Stomach smooth muscle (tissue), 2 donors: Measurements from ENCODE around the gene AHNAK.

Source experiments
- H3K27ac ChIP-seq: one replicate; pipeline ENCODE4 v1.7.0; 2013; ENCODE audit warnings: mild to moderate bottlenecking, low read length, inconsistent platforms
- H3K27me3 ChIP-seq, 2 donors: one replicate each; pipeline ENCODE4 v1.7.0; 2013; ENCODE audit warnings: low read length in 2 of 2; ENCODE audit not compliant: insufficient read depth in 2 of 2, control insufficient read depth in 1 of 2
- H3K36me3 ChIP-seq, 2 donors: one replicate each; pipeline ENCODE4 v1.7.0; 2013; ENCODE audit warnings: low read length in 2 of 2; ENCODE audit not compliant: control insufficient read depth in 2 of 2, insufficient read depth in 2 of 2
- H3K4me1 ChIP-seq: one replicate; pipeline ENCODE4 v1.7.0; 2013; ENCODE audit warnings: low read length; ENCODE audit not compliant: control insufficient read depth, insufficient read depth
- H3K4me3 ChIP-seq, 2 donors: one replicate each; pipeline ENCODE4 v1.7.0; 2013; ENCODE audit warnings: low read length in 2 of 2
- H3K9ac ChIP-seq, 2 donors: one replicate each; pipeline ENCODE4 v1.7.0; 2013; ENCODE audit warnings: low read length in 2 of 2, mild to moderate bottlenecking in 1 of 2
- H3K9me3 ChIP-seq, 2 donors: one replicate each; pipeline ENCODE4 v1.7.0; 2013; ENCODE audit warnings: low read length in 2 of 2; ENCODE audit not compliant: control insufficient read depth in 2 of 2
- donor health status: healthy.
- donor health status: Pancreatic carcinoma.

The AHNAK gene

GRCh38 chr11:62443390-62444235 lies 103.0 kb downstream of the AHNAK start:
- H3K4me3 ChIP-seq, result peak overlapping the region; percentile 74 to 75

GRCh38 chr11:62439785-62440602 lies 106.6 kb downstream of the AHNAK start:
- H3K9me3 ChIP-seq, result no peaks in the 10 kb centered on the region
- H3K4me1 ChIP-seq, result peaks cover 43% of the 10 kb centered on the region
- H3K4me3 ChIP-seq, result peak overlapping the region; percentile 3 to 35
- H3K27me3 ChIP-seq, result no peaks in the 10 kb centered on the region
- no peaks in the 10 kb centered on the region for H3K36me3 ChIP-seq
- peak overlapping the region; percentile 81 for H3K27ac ChIP-seq
- peak overlapping the region in 1 of 2 donors; percentile 72 for H3K9ac ChIP-seq

More at GRCh38 chr11:62443390-62444235, 103.0 kb downstream of the AHNAK start:
- H3K9ac ChIP-seq, result peak overlapping the region; percentile 91 to 95
- H3K4me1 ChIP-seq, result peaks cover 49% of the 10 kb centered on the region
- H3K36me3 ChIP-seq, result no peaks in the 10 kb centered on the region
- peak overlapping the region; percentile 99 for H3K27ac ChIP-seq
- H3K9me3 ChIP-seq, result no peaks in the 10 kb centered on the region
- no peaks in the 10 kb centered on the region for H3K27me3 ChIP-seq

- H3K27ac ChIP-seq, result no peak overlapping the region
- no peaks in the 10 kb centered on the region for H3K36me3 ChIP-seq
- H3K4me1 ChIP-seq, result peaks cover 39% of the 10 kb centered on the region
- no peaks in the 10 kb centered on the region for H3K27me3 ChIP-seq
- no peaks in the 10 kb centered on the region for H3K9me3 ChIP-seq
- H3K4me3 ChIP-seq, result no peak overlapping the region
- H3K9ac ChIP-seq, result no peak overlapping the region
These were observed 108.0 kb downstream of the AHNAK start for GRCh38 chr11:62438641-62439040.

GRCh38 chr11:62437616-62438015 lies 109.0 kb downstream of the AHNAK start:
- Histone ChIP-seq H3K36me3 (no peaks in the 10 kb centered on the region), H3K27me3 (no peaks in the 10 kb centered on the region), H3K4me1 (peaks cover 43% of the 10 kb centered on the region), H3K9me3 (no peaks in the 10 kb centered on the region), H3K9ac (no peak overlapping the region), H3K4me3 (no peak overlapping the region), H3K27ac (no peak overlapping the region)

- no peak overlapping the region for H3K9ac ChIP-seq
- peak overlapping the region; percentile 41 for H3K27ac ChIP-seq
- H3K27me3 ChIP-seq, result no peaks in the 10 kb centered on the region
- peaks cover 49% of the 10 kb centered on the region for H3K4me1 ChIP-seq
- no peaks in the 10 kb centered on the region for H3K9me3 ChIP-seq
- H3K36me3 ChIP-seq, result no peaks in the 10 kb centered on the region
- H3K4me3 ChIP-seq, result no peak overlapping the region
These were observed 110.6 kb downstream of the AHNAK start for GRCh38 chr11:62435846-62436660.

- H3K4me3 ChIP-seq, result peak overlapping the region in 1 of 2 donors; percentile 29
- H3K4me1 ChIP-seq, result peaks cover 40% of the 10 kb centered on the region
- H3K27ac ChIP-seq, result peak overlapping the region; percentile 73
- H3K9me3 ChIP-seq, result no peaks in the 10 kb centered on the region
- H3K9ac ChIP-seq, result peak overlapping the region; percentile 6 to 21
- H3K36me3 ChIP-seq, result no peaks in the 10 kb centered on the region
- no peaks in the 10 kb centered on the region for H3K27me3 ChIP-seq
These were observed 112.7 kb downstream of the AHNAK start for GRCh38 chr11:62433904-62434276.

- no peaks in the 10 kb centered on the region for H3K36me3 ChIP-seq
- H3K27ac ChIP-seq, result peak overlapping the region; percentile 73
- H3K4me3 ChIP-seq, result peak overlapping the region in 1 of 2 donors; percentile 29
- peaks cover 42% of the 10 kb centered on the region for H3K4me1 ChIP-seq
- no peaks in the 10 kb centered on the region for H3K27me3 ChIP-seq
- no peaks in the 10 kb centered on the region for H3K9me3 ChIP-seq
- peak overlapping the region in 1 of 2 donors; percentile 6 for H3K9ac ChIP-seq
These were observed 113.3 kb downstream of the AHNAK start for GRCh38 chr11:62433141-62433903.

GRCh38 chr11:62432695-62433094 lies 113.9 kb downstream of the AHNAK start:
- H3K27ac ChIP-seq, result peak overlapping the region; percentile 73

GRCh38 chr11:62431171-62431901 lies 115.3 kb downstream of the AHNAK start:
- Histone ChIP-seq H3K9me3 (no peaks in the 10 kb centered on the region), H3K4me1 (peaks cover 42% of the 10 kb centered on the region), H3K36me3 (no peaks in the 10 kb centered on the region), H3K27ac (peak overlapping the region; percentile 53), H3K9ac (no peak overlapping the region), H3K4me3 (no peak overlapping the region), H3K27me3 (no peaks in the 10 kb centered on the region)

More at GRCh38 chr11:62432695-62433094, 113.9 kb downstream of the AHNAK start:
- Histone ChIP-seq H3K4me1 (peaks cover 42% of the 10 kb centered on the region), H3K27me3 (no peaks in the 10 kb centered on the region), H3K36me3 (no peaks in the 10 kb centered on the region), H3K9ac (no peak overlapping the region), H3K9me3 (no peaks in the 10 kb centered on the region), H3K4me3 (no peak overlapping the region)
